ENCODE results near the gene PTPRU.

PTPRU gene

GRCh38 chr1:29235955-29236711, at the start of gene PTPRU:
PTPRU (plus strand) TSS chr1:29236522; CDS start chr1:29236645, 123 bp downstream.
- Histone ChIP-seq H3K27me3 (peaks cover 60% of the 10 kb centered on the region), H3K9ac (no peak within 1 kb of the TSS; the same call in none of the 2 replicates), H3K4me2 (peak within 1 kb of the TSS; percentile 95), H3K27ac (no peak within 1 kb of the TSS), H3K4me3 (peak within 1 kb of the TSS; percentile 68), H3K4me1 (peaks cover 24% of the 10 kb centered on the region), H3K9me3 (no peaks in the 10 kb centered on the region), H4K20me1 (peaks cover 36% of the 10 kb centered on the region), H3K36me3 (no peaks in the 10 kb centered on the region)
- no peak for TF ChIP-seq Cebpa-rat (IDR thresholded peaks at IDR 0.05)

- Histone ChIP-seq H4K20me1 (no peaks in the 10 kb centered on the region), H3K9me3 (no peaks in the 10 kb centered on the region), H3K27ac (no peak overlapping the region), H3K4me1 (peaks cover 10% of the 10 kb centered on the region), H3K4me2 (no peak overlapping the region), H3K4me3 (no peak overlapping the region), H3K36me3 (no peaks in the 10 kb centered on the region), H3K9ac (no peak overlapping the region), H3K27me3 (no peaks in the 10 kb centered on the region)
- no peak for TF ChIP-seq Cebpa-rat (IDR thresholded peaks at IDR 0.05)
These were observed 49.6 kb upstream of the PTPRU start for GRCh38 chr1:29186707-29187106.

GRCh38 chr1:29190718-29191117, 45.6 kb upstream of the PTPRU start:
- H4K20me1 ChIP-seq, result no peaks in the 10 kb centered on the region
- no peaks in the 10 kb centered on the region for H3K27me3 ChIP-seq
- peaks cover 19% of the 10 kb centered on the region for H3K4me1 ChIP-seq

GRCh38 chr1:29193879-29194455, 42.4 kb upstream of the PTPRU start:
- TF ChIP-seq Cebpa-rat (IDR thresholded peaks at IDR 0.05), result no peak
- Histone ChIP-seq H3K27me3 (no peaks in the 10 kb centered on the region), H4K20me1 (no peaks in the 10 kb centered on the region), H3K36me3 (peaks cover 64% of the 10 kb centered on the region), H3K9ac (peak overlapping the region; percentile 19; the same call in 1 of the 2 replicates), H3K4me2 (peak overlapping the region; percentile 56), H3K27ac (peak overlapping the region; percentile 41), H3K4me1 (peaks cover 27% of the 10 kb centered on the region), H3K9me3 (no peaks in the 10 kb centered on the region), H3K4me3 (no peak overlapping the region)

More at GRCh38 chr1:29190718-29191117, 45.6 kb upstream of the PTPRU start:
- TF ChIP-seq Cebpa-rat (IDR thresholded peaks at IDR 0.05), result no peak
- H3K36me3 ChIP-seq, result peaks cover 32% of the 10 kb centered on the region
- no peak overlapping the region for H3K4me2 ChIP-seq
- no peak overlapping the region for H3K9ac ChIP-seq
- no peak overlapping the region for H3K4me3 ChIP-seq
- H3K9me3 ChIP-seq, result no peaks in the 10 kb centered on the region
- no peak overlapping the region for H3K27ac ChIP-seq

DNA sequence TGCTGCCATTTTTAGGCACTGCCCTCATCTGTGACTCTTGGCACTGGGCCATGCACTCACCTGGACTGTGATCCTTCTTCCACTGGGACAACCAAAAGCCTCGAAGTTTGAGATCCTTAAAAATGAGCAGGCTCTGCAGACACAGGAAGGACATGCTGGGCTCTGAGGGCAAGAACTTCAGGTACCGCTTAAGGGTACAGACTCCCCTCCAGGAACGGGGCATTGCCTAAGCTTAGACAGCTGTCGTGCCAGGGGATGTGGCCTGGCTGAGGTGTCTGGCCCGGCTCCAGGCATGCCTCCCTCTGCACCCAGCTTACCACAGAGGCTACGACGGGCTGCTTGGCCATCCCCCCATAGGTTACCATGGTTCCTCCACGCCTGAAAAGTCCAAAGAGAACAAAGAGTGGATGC, 40.4 kb upstream of the PTPRU start:
- Histone ChIP-seq H3K27ac (no peak overlapping the region), H3K4me2 (peak overlapping the region; percentile 50), H3K4me3 (no peak overlapping the region), H3K9me3 (no peaks in the 10 kb centered on the region), H3K4me1 (peaks cover 27% of the 10 kb centered on the region), H3K27me3 (no peaks in the 10 kb centered on the region), H4K20me1 (no peaks in the 10 kb centered on the region), H3K9ac (no peak overlapping the region), H3K36me3 (peaks cover 83% of the 10 kb centered on the region)
- no peak for TF ChIP-seq Cebpa-rat (IDR thresholded peaks at IDR 0.05)

DNA sequence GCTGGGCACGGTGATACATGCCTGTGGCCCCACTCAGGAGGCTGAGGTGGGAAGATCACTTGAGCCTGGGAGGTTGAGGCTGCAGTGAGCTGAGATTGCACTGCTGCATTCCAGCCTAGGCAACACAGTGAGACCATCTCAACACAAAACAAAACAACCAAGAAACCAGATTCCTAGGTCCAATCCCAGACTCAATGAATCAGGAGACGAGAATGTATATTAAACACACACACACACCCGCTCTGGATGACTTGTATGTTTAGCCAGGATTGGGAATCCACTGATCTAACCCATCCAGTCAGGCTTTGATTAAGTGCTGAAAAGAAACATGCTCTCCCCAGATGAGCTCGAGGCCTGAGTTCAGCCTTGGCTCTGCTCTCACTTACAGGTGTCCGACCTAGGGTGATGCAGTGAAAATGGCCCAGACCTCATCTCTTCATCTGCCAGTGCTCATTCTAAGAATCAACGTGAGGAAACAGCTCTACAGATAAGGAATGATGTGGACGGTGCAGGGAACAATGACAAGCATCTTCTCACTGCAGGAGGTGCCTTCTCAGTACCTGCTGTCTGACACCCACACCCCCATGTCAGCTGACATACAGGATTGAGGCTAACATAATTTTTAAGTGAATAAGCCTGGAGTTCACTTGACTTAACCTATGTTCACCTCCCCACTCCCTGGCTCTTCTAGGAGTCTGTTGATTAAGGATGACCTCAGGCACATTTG, 39.3 kb upstream of the PTPRU start:
- no peak overlapping the region for H3K4me3 ChIP-seq
- H3K27ac ChIP-seq, result no peak overlapping the region
- no peaks in the 10 kb centered on the region for H3K9me3 ChIP-seq
- H3K4me2 ChIP-seq, result no peak overlapping the region
- peaks cover 28% of the 10 kb centered on the region for H3K4me1 ChIP-seq
- H3K9ac ChIP-seq, result no peak overlapping the region
- H4K20me1 ChIP-seq, result peaks cover 4% of the 10 kb centered on the region; the same call in 1 of the 2 replicates
- H3K36me3 ChIP-seq, result peaks cover 95% of the 10 kb centered on the region
- H3K27me3 ChIP-seq, result no peaks in the 10 kb centered on the region
- TF ChIP-seq Cebpa-rat (IDR thresholded peaks at IDR 0.05), result no peak

- Histone ChIP-seq H3K4me2 (no peak overlapping the region), H3K9ac (no peak overlapping the region), H3K9me3 (no peaks in the 10 kb centered on the region), H3K4me1 (peaks cover 33% of the 10 kb centered on the region), H3K27me3 (no peaks in the 10 kb centered on the region), H3K36me3 (peaks cover 100% of the 10 kb centered on the region), H4K20me1 (peaks cover 9% of the 10 kb centered on the region; the same call in 1 of the 2 replicates), H3K4me3 (no peak overlapping the region), H3K27ac (no peak overlapping the region)
- no peak for TF ChIP-seq Cebpa-rat (IDR thresholded peaks at IDR 0.05)
These were observed 38.8 kb upstream of the PTPRU start for GRCh38 chr1:29197590-29197924.

GRCh38 chr1:29197993-29198392, 38.3 kb upstream of the PTPRU start:
- H3K4me3 ChIP-seq, result no peak overlapping the region
- no peak for TF ChIP-seq Cebpa-rat (IDR thresholded peaks at IDR 0.05)
- no peak overlapping the region for H3K27ac ChIP-seq
- no peaks in the 10 kb centered on the region for H3K9me3 ChIP-seq
- H3K27me3 ChIP-seq, result no peaks in the 10 kb centered on the region
- no peak overlapping the region for H3K9ac ChIP-seq
- H3K36me3 ChIP-seq, result peaks cover 99% of the 10 kb centered on the region
- peaks cover 12% of the 10 kb centered on the region; the same call in 1 of the 2 replicates for H4K20me1 ChIP-seq
- no peak overlapping the region for H3K4me2 ChIP-seq
- H3K4me1 ChIP-seq, result peaks cover 35% of the 10 kb centered on the region

- Histone ChIP-seq H3K4me1 (peaks cover 13% of the 10 kb centered on the region), H3K36me3 (peaks cover 96% of the 10 kb centered on the region), H3K9ac (0 out of 2 replicates have a peak overlapping the region, but pooled peaks have one; percentile 38), H3K27me3 (no peaks in the 10 kb centered on the region), H4K20me1 (peaks cover 20% of the 10 kb centered on the region; the same call in 1 of the 2 replicates), H3K4me2 (no peak overlapping the region), H3K27ac (no peak overlapping the region), H3K4me3 (no peak overlapping the region), H3K9me3 (no peaks in the 10 kb centered on the region)
- TF ChIP-seq Cebpa-rat (IDR thresholded peaks at IDR 0.05), result no peak
These were observed 35.3 kb upstream of the PTPRU start for GRCh38 chr1:29200906-29201594.

All from BLaER1 (cell line).